Hepatocyte (in vitro differentiated cells): Measurements from ENCODE around the gene NFIA. TPM values are rescaled to one million over a fixed set of nuclear protein-coding genes. Genes with fewer than 3 reads are reported as not detected.

Source experiments
- DNase-seq: peaks from one replicate; pipeline ENCODE4 v3.0.0-alpha.2; 2016; ENCODE audit warnings: low spot score
- H2AFZ ChIP-seq: fragments of 200-600 bp; sonication (generic); 2 replicates; pipeline ENCODE4 v1.6.0; 2016; ENCODE audit warnings: antibody characterized with exemption, mild to moderate bottlenecking
- H3K27ac ChIP-seq: fragments of 200-600 bp; sonication (generic); 2 replicates; pipeline ENCODE4 v1.5.1; 2016; ENCODE audit warnings: mild to moderate bottlenecking
- H3K27me3 ChIP-seq: fragments of 200-600 bp; sonication (generic); 2 replicates; pipeline ENCODE4 v1.6.1; 2016
- H3K36me3 ChIP-seq: fragments of 200-600 bp; sonication (generic); replicated peaks from 2 replicates; pipeline ENCODE4 v1.5.1; 2016; ENCODE audit warnings: low read depth; ENCODE audit not compliant: insufficient read depth
- H3K4me1 ChIP-seq: fragments of 200-600 bp; sonication (generic); 2 replicates; pipeline ENCODE4 v1.5.1; 2016; ENCODE audit warnings: mild to moderate bottlenecking, moderate library complexity; ENCODE audit not compliant: insufficient read depth
- H3K4me2 ChIP-seq: fragments of 200-600 bp; sonication (generic); 2 replicates; pipeline ENCODE4 v1.6.0; 2016
- H3K4me3 ChIP-seq: fragments of 200-600 bp; sonication (generic); 2 replicates; pipeline ENCODE4 v1.5.1; 2016; ENCODE audit warnings: mild to moderate bottlenecking
- H3K79me2 ChIP-seq: fragments of 200-600 bp; sonication (generic); 2 replicates; pipeline ENCODE4 v1.6.0; 2017; ENCODE audit warnings: mild to moderate bottlenecking
- H3K9me2 ChIP-seq: fragments of 200-600 bp; sonication (generic); replicated peaks from 2 replicates; pipeline ENCODE4 v1.6.0; 2017; ENCODE audit warnings: mild to moderate bottlenecking; ENCODE audit not compliant: insufficient read depth
- H3K9me3 ChIP-seq: fragments of 200-600 bp; sonication (generic); 2 replicates; pipeline ENCODE4 v1.5.1; 2016; ENCODE audit warnings: low read depth, mild to moderate bottlenecking
- H4K20me1 ChIP-seq: fragments of 200-600 bp; sonication (generic); 2 replicates; pipeline ENCODE4 v1.6.0; 2016; ENCODE audit warnings: mild to moderate bottlenecking; ENCODE audit not compliant: insufficient read depth, poor library complexity, severe bottlenecking
- EZH2 ChIP-seq: fragments of 200-600 bp; sonication (generic); IDR thresholded peaks from 2 replicates; pipeline ENCODE4 v1.6.1; 2016; ENCODE audit warnings: antibody characterized with exemption, mild to moderate bottlenecking, borderline replicate concordance
- EZH2phosphoT487 ChIP-seq: fragments of 200-600 bp; sonication (generic); IDR thresholded peaks from one replicate; pipeline ENCODE4 v1.6.1; 2018; ENCODE audit warnings: antibody characterized with exemption, mild to moderate bottlenecking, low read depth, moderate library complexity; ENCODE audit not compliant: unreplicated experiment, severe bottlenecking
- WGBS: methylation state at CpG from one replicate; pipeline ENCODE4 v1.1.6; 2016; ENCODE audit warnings: low lambda C conversion rate; ENCODE audit errors: missing lambda C conversion rate; 5-methylcytosine and 5-hydroxymethylcytosine counted together
- polyA plus RNA-seq: library from polyadenylated mRNA; unstranded; fragments of >200 nt; fragmentation: Nextera tagmentation; extraction: Ambion mirVana; gene quantifications from 2 replicates; pipeline ENCODE4 v1.2.1, GENCODE V29; 2016
- total RNA-seq: library from RNA; depleted of rRNA; stranded (reverse); fragments of >200 nt; gene quantifications from 2 replicates; pipeline ENCODE4 v1.2.3, GENCODE V29; 2014
- TF ChIP-seq, protein P1 (sequence below): fragments of 200-600 bp; sonication (generic); IDR thresholded peaks from 2 replicates; pipeline ENCODE4 v1.5.1; 2016; ENCODE audit warnings: antibody characterized with exemption, mild to moderate bottlenecking; ENCODE audit not compliant: poor library complexity

NFIA gene
- total and polyA plus RNA-seq, 2 experiments from 2014 or later: 15.1 to 18.2 TPM

DNA sequence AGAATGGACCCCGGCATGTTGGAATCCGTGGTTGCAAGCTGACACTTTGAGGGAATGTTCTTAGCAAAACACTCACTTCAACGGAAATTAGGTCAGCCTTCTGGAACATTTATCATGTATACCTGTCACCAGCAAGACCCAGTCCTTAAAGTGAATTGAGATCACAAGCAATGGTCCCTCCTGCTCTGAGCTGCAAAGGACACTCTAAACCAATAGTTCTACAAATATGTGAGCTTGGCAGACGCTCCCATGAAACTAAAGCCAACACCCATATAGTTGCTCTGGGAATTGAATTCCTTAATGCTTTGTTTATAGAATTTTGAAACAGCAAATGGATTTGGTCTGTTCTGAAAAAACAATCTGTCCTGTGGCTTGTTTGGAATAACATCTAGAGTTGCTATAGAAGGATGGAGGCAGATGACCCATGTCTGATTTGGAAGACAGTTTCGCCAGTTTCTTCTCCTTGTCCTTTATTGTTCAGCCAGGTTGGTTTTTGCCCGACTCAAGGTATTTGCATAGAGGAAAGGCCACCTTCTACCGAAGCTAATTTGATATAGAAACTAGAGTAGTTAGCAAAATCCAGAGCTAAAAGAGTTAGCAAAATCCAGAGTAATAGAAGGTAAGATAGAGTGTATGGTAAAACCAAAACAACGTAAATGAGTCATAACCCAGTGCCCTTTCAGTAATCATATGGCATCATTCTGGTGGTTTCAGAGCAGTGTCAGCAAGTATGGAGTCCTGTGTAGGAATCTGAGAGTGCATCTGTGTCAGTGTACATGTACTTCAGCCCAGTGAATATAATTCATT lies 236.2 kb downstream of the NFIA start:
- H2AFZ ChIP-seq: no peak overlapping the region
- DNase-seq: peak; percentile 28
- TF ChIP-seq EZH2phosphoT487: no peak
- TF ChIP-seq, protein P1, sequence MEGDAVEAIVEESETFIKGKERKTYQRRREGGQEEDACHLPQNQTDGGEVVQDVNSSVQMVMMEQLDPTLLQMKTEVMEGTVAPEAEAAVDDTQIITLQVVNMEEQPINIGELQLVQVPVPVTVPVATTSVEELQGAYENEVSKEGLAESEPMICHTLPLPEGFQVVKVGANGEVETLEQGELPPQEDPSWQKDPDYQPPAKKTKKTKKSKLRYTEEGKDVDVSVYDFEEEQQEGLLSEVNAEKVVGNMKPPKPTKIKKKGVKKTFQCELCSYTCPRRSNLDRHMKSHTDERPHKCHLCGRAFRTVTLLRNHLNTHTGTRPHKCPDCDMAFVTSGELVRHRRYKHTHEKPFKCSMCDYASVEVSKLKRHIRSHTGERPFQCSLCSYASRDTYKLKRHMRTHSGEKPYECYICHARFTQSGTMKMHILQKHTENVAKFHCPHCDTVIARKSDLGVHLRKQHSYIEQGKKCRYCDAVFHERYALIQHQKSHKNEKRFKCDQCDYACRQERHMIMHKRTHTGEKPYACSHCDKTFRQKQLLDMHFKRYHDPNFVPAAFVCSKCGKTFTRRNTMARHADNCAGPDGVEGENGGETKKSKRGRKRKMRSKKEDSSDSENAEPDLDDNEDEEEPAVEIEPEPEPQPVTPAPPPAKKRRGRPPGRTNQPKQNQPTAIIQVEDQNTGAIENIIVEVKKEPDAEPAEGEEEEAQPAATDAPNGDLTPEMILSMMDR: no peak
- no peak for TF ChIP-seq EZH2
- H3K27me3 ChIP-seq: no peaks in the 10 kb centered on the region
- no peaks in the 10 kb centered on the region for H3K36me3 ChIP-seq
- H3K9me2 ChIP-seq: no peaks in the 10 kb centered on the region
- H3K27ac ChIP-seq: peak overlapping the region; percentile 69
- 53% methylated on average over 8 of the region's 8 CpGs for WGBS
- H3K9me3 ChIP-seq: no peaks in the 10 kb centered on the region
- H3K79me2 ChIP-seq: no peaks in the 10 kb centered on the region
- no peak overlapping the region for H3K4me3 ChIP-seq
- H4K20me1 ChIP-seq: no peaks in the 10 kb centered on the region
- peak overlapping the region; percentile 26 for H3K4me2 ChIP-seq
- peaks cover 17% of the 10 kb centered on the region for H3K4me1 ChIP-seq

DNA sequence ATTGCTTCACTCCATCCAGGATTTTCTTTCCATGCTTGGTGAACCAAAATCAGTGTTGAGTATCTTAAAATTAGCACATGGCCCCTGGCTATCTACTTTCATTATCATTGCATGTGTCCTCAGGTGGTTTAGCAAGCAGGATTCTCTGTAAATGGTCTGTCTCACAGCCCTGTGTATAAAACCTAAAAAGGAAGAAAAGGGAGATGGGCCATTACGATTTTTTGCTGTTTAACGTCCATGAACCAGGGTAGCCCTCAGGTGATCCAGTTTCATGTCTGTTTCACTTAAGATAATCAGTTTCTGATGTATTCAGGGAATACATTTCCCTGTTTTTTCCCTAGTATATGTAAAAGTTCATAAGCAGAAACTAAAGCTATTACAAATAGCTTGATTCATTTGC lies 238.2 kb downstream of the NFIA start:
- Histone ChIP-seq H2AFZ (no peak overlapping the region), H3K4me1 (peaks cover 17% of the 10 kb centered on the region)

DNA sequence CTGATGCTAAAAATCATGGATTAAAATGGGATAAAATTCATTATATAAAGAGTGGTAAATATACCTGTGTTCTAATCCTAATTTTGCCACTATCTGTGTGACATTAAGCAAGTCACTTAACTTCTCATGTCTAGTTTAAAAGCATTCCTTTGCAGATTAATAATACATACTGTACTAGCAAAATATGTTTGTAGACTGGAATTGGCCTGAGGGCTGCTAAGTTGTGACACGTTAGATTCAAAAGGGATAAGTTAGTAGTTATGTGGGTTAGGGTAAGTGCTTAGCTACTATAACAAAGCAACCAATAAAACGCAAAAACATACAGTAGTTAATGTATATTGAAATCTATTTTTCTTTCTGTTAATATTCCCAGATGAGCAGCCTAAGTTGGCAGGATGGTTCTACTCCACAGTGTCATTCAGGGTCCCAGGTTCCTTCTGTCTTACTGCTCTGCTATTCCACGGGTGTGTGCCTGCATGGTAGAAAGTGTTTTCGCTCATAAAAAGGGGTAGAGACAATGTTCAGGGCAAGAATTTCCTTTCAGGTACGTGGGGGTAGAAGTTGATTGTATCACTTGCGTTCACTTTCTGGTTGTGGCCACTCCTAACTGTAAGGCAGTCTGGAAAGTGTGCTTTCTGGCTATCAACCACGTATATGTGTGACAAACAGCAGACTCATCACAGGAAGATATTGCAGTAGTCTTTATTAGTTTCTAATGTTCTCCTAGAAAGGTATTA lies 239.8 kb downstream of the NFIA start:
- no peak overlapping the region for H2AFZ ChIP-seq
- H3K27me3 ChIP-seq: no peaks in the 10 kb centered on the region
- no peak overlapping the region for H3K4me2 ChIP-seq
- no peaks in the 10 kb centered on the region for H3K9me2 ChIP-seq
- no peaks in the 10 kb centered on the region for H3K36me3 ChIP-seq
- H3K27ac ChIP-seq: no peak overlapping the region
- TF ChIP-seq EZH2 (no peak), EZH2phosphoT487 (no peak)
- TF ChIP-seq, protein P1: no peak
- H3K4me1 ChIP-seq: peaks cover 17% of the 10 kb centered on the region
- no peak overlapping the region for H3K4me3 ChIP-seq
- whole genome bisulfite sequencing: 82% methylated on average over 7 of the region's 7 CpGs
- no peaks in the 10 kb centered on the region for H3K9me3 ChIP-seq
- DNase-seq: no peak
- H3K79me2 ChIP-seq: no peaks in the 10 kb centered on the region
- H4K20me1 ChIP-seq: no peaks in the 10 kb centered on the region

More for the DNA sequence above, 238.2 kb downstream of the NFIA start:
- no peaks in the 10 kb centered on the region for H3K79me2 ChIP-seq
- H3K9me3 ChIP-seq: no peaks in the 10 kb centered on the region
- no peaks in the 10 kb centered on the region for H4K20me1 ChIP-seq
- H3K36me3 ChIP-seq: no peaks in the 10 kb centered on the region
- no peak overlapping the region for H3K4me3 ChIP-seq
- WGBS: 50% methylated on average over 2 of the region's 2 CpGs
- H3K9me2 ChIP-seq: no peaks in the 10 kb centered on the region
- no peaks in the 10 kb centered on the region for H3K27me3 ChIP-seq
- no peak overlapping the region for H3K4me2 ChIP-seq
- DNase-seq: no peak
- no peak overlapping the region for H3K27ac ChIP-seq
- TF ChIP-seq, protein P1: no peak
- TF ChIP-seq EZH2phosphoT487 (no peak), EZH2 (no peak)
